Cardiac fibroblast (primary cell): Measurements from ENCODE around the gene PRSS56.

Experiments
- DNase-seq, 2 donors: peaks; one replicate each; pipeline versions ENCODE4 v3.0.0 to v3.0.0-alpha.2; 2010; ENCODE audit warnings: low read depth in 2 of 2
- H3K4me3 ChIP-seq, 2 donors: replicated peaks in 1 of 2; 1 replicate in 1 of 2; 2 replicates in 1 of 2; pipeline ENCODE4 v1.5.1; 2011; ENCODE audit warnings: low read depth in 2 of 2, low read length in 2 of 2, mild to moderate bottlenecking in 2 of 2, moderate library complexity in 1 of 2
- CTCF ChIP-seq: IDR thresholded peaks from one replicate; pipeline ENCODE4 v1.5.1; 2011; ENCODE audit warnings: low read depth, mild to moderate bottlenecking, low read length, inconsistent platforms

Gene PRSS56

GRCh38 chr2:232547991-232548390 lies 27.8 kb downstream of the PRSS56 start:
- no peak for TF ChIP-seq CTCF
- no peak for DNase-seq
- H3K4me3 ChIP-seq: no peak overlapping the region

GRCh38 chr2:232549655-232550353 lies 29.6 kb downstream of the PRSS56 start:
- peak overlapping the region; percentile 86 to 87 for H3K4me3 ChIP-seq
- peak in 1 of 2 donors; percentile 14 for DNase-seq
- TF ChIP-seq CTCF: no peak

- H3K4me3 ChIP-seq: peak within 1 kb of the TSS; percentile 86 to 87
- peak; percentile 33 for TF ChIP-seq CTCF
- peak; percentile 92 to 96 for DNase-seq
These were observed 30.4 kb downstream of the PRSS56 start, which contains the start of the genes EIF4E2 and TIGD1 for GRCh38 chr2:232550354-232551249. Gene EIF4E2, plus strand, starts transcription at chr2:232550689. Its CDS starts 36 bp downstream, at chr2:232550725. Gene TIGD1, minus strand, starts transcription at chr2:232550557. Its CDS starts 675 bp downstream, at chr2:232549882.

- H3K4me3 ChIP-seq: peak overlapping the region; percentile 86 to 87
- DNase-seq: no peak
- no peak for TF ChIP-seq CTCF
These were observed 31.1 kb downstream of the PRSS56 start for GRCh38 chr2:232551250-232551638.

- no peak for DNase-seq
- no peak for TF ChIP-seq CTCF
- peak overlapping the region; percentile 86 to 87 for H3K4me3 ChIP-seq
These were observed 31.6 kb downstream of the PRSS56 start for GRCh38 chr2:232551776-232552175.

GRCh38 chr2:232556426-232556825 lies 36.2 kb downstream of the PRSS56 start:
- H3K4me3 ChIP-seq: no peak overlapping the region
- no peak for TF ChIP-seq CTCF
- DNase-seq: no peak
